UCSD-AML1 (cell line): Measurements from ENCODE around the gene COLEC11.

ENCODE experiments used
- DNase-seq: peaks from one replicate; lab custom pipeline; 2025; ENCODE audit not compliant: unreplicated experiment; lab: John Stamatoyannopoulos, UW

COLEC11 gene

DNA sequence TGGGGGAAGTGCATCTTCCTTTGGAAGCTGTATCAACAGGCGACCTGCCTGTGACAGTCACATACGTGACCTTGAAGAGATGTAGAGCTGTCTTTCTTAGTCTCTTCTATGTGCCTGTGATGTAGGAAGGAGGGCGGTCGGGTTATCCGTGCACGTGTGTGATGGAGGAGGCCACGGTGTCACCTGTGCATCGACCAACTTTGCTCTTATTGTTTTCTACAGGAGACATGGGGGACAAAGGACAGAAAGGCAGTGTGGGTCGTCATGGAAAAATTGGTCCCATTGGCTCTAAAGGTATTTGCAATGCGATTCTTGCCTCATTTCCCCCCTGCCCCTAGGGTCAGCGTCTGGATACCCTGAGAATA, 42.4 kb downstream of the COLEC11 start:
- DNase-seq: no peak

DNA sequence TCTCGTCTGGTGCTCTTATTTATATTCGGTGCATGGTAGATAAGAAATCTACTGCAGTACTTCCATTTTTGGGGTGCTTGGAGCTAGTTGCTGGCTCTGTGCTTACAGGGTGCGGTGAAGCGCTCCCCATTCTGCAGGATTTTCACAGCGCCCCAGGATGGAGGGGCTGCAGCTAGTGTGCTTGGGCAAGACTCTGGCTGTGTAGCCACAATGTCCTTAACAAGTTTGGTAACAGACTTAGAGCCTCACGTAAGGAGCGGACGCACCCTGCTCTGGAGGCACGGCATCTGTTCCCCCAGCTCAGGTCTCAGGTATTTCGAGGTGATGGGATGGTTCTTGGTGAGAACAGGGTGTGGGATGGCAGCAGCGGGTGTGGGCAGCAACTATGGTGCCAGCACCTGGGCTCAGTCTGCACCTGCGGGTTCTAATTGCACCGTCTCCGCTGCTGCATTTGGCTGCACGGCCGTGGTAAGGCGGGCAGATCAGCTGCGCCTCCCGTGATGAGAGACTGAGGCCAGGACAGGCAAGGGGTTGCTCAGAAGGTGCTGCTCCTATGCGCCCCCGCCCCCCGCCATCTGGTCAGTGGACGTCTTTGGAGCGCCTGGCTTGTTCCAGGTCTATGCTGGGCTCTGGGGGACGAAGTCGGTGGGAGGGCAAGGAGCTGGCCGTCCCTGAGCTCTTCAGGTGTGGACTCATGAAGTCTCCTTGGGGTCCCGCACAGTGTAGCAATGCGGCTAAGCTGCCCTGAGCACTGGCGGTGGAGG, 43.0 kb downstream of the COLEC11 start:
- no peak for DNase-seq

DNA sequence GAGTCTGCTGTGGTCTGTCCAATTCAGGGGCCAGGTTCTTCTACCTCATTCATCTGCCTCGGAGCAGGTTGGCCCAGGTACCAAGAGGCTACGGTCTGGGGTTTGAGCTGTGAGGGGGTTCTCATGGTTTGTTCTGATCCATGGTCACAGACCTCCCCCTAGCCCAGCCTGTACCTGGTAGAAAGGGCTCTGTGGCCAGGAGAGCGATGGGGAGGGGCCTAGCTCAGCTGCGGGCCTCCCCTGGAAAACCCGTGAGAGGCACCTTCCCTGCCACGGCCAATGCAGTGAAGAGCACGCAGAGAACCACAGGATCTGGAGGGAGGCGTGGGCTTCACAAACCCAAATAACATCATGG, 43.5 kb downstream of the COLEC11 start:
- DNase-seq: no peak

DNA sequence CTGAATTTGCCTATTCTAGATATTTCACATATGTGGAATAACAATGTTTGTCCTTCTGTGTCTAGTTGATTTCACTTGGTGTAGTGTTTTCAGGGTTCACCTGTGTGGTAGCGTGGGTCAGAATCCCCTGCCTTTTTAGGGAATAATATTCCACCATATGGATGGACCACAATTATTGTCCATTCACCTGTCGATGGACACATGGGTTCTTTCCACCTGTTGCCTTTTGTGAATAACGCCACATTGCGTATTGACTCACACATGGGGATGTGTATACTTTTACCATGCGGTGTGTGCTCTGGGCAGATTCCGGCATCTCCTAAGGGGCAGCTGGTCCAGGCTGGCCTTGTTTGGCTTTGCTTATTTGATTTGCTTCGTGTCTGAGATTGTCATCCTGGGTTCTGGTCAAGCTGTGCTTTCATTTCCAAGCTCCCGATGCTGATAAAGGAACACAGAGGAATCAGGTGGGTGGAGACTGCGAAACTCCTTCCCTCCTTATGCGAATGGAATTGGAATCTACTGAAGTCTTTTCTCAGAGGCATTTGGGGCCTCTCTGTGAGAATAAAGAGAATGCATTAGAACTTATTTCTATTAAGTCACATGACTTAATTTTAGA, 44.2 kb downstream of the COLEC11 start:
- DNase-seq: no peak

DNA sequence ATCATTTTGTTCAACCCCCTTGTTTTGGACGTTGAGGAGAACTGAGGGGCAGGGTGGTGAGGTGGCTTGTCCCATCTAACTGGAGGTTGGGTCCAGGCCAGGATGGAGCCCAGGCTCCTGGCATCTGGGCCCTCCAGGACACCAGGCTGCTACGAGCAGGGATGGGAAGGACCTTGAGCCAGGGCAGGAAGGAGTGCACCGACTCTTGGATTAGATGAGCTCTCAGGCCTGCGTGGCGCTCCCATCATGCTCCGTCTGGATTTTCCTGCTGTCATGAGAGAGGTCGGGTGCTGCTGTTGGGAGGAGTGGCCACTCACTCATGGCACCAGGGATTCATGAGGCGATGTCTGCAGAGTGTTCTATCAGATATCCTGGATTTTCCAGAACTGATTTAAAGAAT, 44.7 kb downstream of the COLEC11 start:
- no peak for DNase-seq

DNA sequence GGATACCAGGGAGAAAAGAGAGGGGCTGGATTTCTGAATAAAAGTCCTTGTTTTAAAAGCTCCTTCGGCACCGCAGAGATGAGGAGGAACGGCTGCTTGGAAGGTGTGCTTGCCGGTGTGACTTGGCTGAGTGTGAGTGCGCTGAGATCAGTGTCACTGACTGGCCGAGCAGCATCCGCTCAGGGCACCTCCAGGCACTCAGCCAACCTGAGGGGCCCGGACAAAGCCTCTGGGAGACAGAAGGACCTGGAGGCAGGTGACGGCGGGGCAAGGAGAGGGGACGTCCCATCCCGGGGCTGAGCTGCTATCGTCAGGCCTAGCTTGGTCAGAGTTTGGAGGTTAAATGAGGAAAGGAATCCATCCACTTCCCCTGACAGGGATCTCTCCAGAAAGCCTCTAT, 46.3 kb downstream of the COLEC11 start:
- DNase-seq: no peak

DNA sequence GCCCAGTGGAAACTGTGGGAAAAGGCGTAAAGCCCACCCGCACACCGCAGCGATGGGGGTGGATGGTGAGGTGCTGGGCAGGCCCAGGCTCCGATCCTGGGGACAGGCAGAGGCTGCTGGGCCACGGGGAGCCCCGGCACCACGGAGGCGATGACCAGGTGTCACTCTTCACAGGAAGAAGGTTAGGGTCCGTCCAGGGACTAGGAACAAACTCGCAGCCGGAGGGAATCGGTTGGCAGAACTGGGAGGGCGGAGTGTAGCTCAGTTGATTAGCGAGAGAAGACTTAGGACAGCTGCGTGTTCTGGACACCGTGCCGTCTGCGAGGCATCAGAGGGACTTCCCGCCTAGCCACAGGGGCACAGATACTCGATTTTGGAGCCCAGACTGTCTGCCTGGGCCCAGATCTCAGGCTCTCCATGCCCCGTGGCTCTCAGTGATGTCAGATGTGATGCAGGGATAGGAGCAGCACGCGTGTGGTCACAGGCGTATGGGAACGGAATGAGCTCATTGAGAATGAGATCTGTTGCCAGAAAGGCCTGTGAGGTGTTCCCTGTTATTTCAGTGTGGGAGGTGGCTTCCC, 47.0 kb downstream of the COLEC11 start:
- DNase-seq: no peak

DNA sequence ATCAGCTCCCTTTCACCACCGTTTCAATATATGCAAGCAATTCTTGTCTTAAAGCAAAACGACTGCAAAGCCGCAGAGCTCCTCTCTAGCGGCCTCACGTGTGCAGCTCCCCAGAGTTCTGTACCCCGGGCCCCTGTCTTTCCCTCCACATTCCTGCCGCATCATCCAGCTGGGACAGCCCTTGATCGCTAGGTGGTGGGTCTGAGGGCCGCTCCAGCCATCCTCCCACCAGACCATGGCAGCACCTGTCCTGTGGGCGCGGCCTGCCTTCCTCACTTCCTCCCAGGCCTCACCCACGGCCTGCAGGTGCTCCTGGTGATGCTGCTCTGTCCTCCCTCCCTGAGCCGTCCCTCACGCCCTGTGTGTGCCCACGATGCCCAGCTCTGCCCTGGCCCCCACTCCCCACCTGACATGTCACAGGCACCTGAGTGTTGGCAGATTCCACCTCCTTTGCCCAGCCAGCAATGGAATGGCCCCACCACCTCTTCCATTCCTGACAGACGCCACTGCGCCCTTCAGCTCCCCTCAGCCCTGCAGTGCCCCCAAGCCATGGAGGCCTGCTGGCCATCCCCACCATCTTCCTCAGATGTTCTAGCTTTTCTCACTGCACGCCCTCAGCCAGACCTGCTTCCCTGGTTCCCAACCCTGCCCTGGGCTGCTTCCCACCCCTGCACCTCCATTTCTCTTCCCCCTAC, 47.8 kb downstream of the COLEC11 start:
- DNase-seq: no peak

DNA sequence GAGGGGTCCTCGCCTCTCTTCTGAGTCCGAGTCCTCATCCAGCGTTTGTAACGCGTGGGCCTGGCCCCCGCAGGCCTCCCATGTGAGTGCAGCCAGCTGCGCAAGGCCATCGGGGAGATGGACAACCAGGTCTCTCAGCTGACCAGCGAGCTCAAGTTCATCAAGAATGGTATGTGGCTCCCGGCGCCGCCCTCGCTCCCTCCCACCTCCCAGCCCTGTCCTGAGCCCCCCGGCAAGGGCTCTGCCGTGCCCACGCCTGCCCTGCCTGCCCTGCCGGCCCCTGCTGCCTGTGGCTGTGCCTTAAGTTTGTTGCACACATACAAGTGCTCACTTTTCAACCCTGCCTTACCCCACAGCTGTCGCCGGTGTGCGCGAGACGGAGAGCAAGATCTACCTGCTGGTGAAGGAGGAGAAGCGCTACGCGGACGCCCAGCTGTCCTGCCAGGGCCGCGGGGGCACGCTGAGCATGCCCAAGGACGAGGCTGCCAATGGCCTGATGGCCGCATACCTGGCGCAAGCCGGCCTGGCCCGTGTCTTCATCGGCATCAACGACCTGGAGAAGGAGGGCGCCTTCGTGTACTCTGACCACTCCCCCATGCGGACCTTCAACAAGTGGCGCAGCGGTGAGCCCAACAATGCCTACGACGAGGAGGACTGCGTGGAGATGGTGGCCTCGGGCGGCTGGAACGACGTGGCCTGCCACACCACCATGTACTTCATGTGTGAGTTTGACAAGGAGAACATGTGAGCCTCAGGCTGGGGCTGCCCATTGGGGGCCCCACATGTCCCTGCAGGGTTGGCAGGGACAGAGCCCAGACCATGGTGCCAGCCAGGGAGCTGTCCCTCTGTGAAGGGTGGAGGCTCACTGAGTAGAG, 48.7 kb downstream of the COLEC11 start:
- no peak for DNase-seq

DNA sequence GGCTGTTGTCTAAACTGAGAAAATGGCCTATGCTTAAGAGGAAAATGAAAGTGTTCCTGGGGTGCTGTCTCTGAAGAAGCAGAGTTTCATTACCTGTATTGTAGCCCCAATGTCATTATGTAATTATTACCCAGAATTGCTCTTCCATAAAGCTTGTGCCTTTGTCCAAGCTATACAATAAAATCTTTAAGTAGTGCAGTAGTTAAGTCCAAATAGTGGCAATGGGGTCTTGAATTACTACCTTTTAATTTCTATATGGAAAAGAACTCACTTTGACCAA, 49.3 kb downstream of the COLEC11 start:
- no peak for DNase-seq

DNA sequence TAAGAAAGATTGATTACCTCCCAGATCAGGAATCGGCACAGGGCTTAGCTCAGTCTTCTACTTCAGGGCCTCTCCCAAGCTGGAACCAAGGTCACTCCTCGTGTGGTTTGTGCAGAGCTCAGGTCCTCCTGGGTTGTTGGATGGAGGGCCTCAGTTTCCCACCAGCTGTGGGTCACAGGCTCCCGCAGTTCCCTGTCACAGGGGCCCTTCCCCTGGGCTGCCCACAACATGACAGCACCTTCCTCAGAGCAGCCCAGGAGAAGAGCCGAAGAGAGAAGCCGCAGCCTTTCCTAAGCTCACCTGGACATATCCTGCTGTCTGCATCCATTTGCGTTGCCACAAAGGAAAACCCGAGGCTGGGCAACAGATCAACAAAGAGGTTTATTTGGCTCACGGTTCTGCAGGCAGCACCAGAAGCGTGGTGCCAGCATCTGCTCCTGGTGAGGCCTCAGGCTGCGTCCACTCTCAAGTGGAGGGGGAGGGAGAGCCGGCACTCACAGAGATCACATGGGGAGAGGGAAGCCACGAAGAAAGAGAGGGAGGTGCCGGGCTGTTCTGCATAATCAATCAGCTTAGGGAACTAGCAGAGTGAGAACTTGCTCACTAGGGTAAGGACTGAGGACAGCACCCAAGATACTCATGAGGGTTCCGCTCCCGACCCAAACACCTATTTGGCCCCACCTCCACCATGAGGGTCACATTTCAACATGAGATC, 50.1 kb downstream of the COLEC11 start:
- no peak for DNase-seq

DNA sequence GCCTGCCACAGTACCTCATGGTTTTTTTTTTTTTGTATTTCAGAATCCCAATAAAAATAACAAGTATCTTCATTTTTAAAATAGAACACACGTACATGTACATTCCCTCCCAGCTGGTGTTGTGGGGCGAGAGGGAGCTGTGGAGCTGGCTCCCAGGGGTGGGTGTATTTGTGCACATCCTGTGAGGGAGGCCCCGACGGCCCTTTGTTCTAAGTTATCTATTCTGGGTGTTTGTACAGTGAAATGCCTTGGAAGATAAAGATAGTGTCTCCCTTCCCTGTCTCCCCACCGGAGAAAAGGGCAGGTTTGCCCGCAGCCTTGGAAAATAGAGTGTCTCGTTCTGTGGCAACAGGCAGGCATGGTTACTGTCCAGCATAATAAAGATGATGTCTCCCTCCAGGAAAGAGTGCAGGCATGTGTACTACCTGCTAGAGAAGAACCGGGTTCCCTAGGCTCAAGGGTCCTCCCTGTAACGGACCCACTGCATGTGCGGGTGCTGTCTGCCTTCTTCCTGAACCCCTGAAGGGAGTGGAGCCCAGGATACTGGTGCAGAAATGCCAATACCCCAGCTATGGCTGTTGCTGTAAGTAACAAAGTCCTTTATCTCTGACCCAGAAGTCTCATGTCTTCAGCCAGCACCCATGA, 51.0 kb downstream of the COLEC11 start:
- DNase-seq: no peak

DNA sequence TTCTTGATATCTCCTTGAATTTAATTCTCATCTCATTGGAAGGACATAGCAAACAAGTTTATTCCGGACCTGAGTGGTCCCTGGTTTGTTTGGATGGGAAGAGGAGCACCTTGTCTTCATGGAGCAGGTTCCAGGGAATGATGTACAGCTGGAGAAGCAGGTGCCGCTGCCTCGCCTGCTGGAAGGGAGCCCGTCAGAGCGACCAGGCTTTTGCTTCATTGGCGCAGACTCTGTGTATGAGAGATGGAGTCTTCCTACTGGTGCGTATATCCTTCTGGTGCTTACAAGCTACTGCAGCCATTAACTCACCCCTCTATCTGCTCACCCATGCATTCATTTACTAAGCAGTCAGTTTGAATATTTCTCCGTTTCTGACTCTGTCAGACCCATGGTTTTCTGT, 51.5 kb downstream of the COLEC11 start:
- no peak for DNase-seq

DNA sequence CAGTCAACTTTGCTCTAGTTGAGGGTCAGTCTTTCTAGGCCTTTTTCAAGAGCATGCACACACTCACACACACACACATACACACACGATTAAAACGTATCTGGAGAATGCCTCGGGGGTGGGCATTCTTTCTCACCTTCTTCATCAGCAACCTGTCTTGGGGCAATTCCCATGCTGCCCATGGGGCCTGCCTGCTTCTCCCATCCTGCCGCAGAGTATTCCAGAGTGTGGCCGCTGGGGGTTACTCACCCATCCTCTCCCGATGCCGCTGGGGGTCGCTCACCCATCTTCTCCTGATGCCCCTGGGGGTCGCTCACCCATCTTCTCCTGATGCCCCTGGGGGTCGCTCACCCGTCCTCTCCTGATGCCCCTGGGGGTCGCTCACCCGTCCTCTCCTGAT, 52.3 kb downstream of the COLEC11 start:
- no peak for DNase-seq

DNA sequence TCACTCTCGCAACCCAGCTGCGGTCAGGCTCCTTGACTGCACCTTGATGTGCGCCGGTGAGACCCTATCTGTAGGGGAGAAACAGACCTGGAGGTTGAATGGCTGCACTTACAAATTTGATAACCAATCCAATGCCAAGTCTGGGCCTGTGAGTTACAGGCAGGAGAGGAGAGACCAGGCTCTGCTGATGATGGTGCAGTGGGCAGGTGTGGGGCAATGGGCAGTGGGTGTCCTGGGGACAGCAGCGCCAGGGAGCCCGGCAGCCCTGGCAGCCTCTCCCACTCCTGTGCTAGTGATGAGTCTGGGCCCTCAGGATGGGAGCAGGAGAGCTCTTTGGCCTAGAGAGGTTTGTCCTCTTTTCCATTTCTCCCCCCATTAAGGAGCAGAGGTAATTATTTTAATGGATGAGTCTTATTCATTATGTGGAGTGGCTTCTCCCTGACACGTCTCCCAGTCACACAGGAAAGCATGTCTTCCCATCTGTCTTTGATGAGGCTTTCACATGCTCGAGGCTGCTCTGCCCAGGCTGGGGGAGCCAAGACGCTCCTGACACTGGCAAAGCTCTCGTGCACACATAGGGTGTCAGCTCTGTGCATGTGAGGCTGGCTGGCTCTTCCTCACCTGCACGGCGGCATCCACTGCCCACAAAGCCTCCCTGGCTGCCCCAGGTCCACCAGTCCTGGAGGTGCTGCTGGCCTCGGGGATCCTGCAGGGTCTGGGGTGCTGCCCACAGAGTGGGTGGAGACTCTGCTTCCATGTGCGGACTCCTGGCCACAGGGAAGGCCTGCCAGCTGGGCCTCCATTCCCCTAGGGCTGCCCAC, 53.1 kb downstream of the COLEC11 start:
- no peak for DNase-seq

DNA sequence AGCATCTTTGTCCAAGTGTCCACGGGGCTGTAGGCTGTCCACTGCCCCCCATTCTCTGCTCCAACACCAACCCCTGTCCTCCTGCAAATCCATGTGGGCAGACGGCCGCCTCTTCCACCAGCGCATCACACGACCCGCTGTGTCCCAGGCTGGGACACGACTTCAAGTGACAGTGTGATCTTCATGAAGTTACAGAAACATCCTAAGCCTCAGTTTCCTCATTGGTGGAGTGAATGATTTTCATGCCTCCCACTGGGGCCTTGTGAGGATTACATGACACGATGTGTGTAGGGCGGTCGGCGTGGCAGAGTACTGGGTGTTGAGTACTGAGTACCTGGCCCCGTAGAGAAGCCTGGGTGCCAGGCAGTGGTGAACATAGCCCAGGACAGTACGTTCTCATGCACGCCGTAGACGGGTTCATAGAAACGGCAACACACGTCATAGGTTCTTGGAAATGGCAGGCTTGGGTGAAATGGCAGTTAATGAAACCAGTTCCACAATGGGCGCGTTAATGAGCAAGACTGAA, 53.8 kb downstream of the COLEC11 start:
- DNase-seq: no peak

DNA sequence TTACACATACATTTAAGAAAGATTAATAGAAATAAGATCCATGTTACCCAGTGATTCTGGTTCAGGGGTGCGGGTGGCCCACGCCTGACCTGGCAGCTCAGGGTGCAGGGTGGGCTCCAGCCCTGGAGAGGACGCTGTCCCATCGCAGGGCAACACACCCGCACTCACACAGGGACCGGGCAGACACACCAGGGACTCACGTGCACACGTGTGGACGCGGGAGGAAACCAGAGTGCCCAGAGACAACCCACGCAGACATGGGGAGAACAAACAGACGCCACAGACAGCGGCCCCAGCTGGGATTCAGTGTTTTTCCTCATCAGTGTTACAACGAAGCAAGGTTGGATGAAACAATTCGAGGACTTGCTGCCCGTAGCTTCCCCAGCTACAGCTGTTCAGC, 54.7 kb downstream of the COLEC11 start:
- no peak for DNase-seq

DNA sequence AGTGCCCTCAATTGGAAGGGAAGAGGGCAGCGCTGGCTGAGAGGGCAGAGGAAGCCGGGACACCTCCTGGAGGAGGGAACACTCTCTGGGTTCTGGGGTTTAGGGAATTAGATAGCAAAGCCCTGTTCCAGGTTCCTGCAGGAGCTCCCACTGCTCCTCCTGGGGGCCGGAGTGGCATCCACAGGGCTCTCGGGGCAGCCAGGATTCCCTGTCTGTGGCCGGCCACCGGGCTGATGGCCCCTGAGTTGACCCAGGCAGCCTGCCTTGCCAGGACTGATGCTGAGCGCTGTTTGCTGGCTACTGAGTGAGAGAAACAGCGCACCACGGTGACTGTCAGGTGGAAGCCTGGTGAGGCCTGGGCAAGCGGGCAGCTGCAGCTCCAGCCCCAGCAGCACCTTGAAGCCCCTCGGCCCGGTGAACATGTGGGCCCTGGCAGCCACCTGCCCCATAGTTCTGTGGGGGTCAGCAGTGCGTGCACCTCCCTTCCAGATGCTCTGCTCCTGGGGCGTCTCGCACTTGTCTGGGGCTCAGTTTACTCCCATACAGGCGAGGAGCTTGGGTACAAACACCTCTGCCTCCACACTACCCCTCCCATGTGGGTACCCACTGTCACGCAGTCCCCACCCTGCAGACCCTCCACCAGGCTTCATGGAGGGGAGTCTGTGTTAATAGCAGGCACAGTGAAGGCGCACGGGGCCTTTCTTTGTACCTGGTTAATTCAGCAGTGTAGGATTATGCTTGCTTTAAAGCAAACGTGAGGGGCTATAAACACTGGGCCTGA, 55.4 kb downstream of the COLEC11 start:
- no peak for DNase-seq
